HepG2 (cell line): ENCODE data around the gene ASAP2. TPM values are rescaled to one million over a fixed set of nuclear protein-coding genes. Genes with fewer than 3 reads are reported as not detected.

Experiments
- ARID2 ChIP-seq: sonication (generic); formaldehyde crosslinking; IDR thresholded peaks from 2 replicates; pipeline ENCODE4 v1.8.1; 2022; ENCODE audit warnings: mild to moderate bottlenecking, missing genetic modification reagents, borderline replicate concordance
- ATRX ChIP-seq: sonication (generic); formaldehyde crosslinking; IDR thresholded peaks from 2 replicates; pipeline ENCODE4 v1.4.0; 2020; ENCODE audit warnings: missing genetic modification reagents, borderline replicate concordance
- CENPT ChIP-seq: sonication (generic); formaldehyde crosslinking; IDR thresholded peaks from 2 replicates; pipeline ENCODE4 v1.8.0; 2022; ENCODE audit warnings: low read depth, mild to moderate bottlenecking, moderate library complexity, missing genetic modification reagents
- HBP1 ChIP-seq: IDR thresholded peaks from 2 replicates; pipeline ENCODE4 v1.6.1; 2016; ENCODE audit warnings: low read depth, control low read depth
- HNRNPUL1 ChIP-seq: fragments of 200-400 bp; formaldehyde crosslinking; IDR thresholded peaks from 2 replicates; pipeline ENCODE4 v1.6.1; 2017; ENCODE audit warnings: low read depth, mild to moderate bottlenecking, low read length, moderate library complexity
- HOXD1 ChIP-seq: sonication (generic); formaldehyde crosslinking; IDR thresholded peaks from 2 replicates; pipeline ENCODE4 v1.5.0; 2020; ENCODE audit warnings: missing genetic modification reagents
- NFATC3 ChIP-seq: sonication (generic); formaldehyde crosslinking; IDR thresholded peaks from 2 replicates; pipeline ENCODE4 v1.5.1; 2020; ENCODE audit warnings: mild to moderate bottlenecking, missing genetic modification reagents
- NFIC ChIP-seq: IDR thresholded peaks from 2 replicates; pipeline ENCODE4 v1.6.1; 2012; ENCODE audit warnings: mild to moderate bottlenecking, low read length, inconsistent platforms
- NPAS2 ChIP-seq: sonication (generic); formaldehyde crosslinking; IDR thresholded peaks from 2 replicates; pipeline ENCODE4 v1.8.0; 2022; ENCODE audit warnings: mild to moderate bottlenecking, missing genetic modification reagents, borderline replicate concordance
- POGZ ChIP-seq: sonication (generic); formaldehyde crosslinking; IDR thresholded peaks from 2 replicates; pipeline ENCODE4 v1.4.0; 2020; ENCODE audit warnings: mild to moderate bottlenecking, missing genetic modification reagents
- POLR2G ChIP-seq: fragments of 200-400 bp; formaldehyde crosslinking; IDR thresholded peaks from 2 replicates; pipeline ENCODE4 v1.6.1; 2018; ENCODE audit warnings: mild to moderate bottlenecking, low read depth, low read length, moderate library complexity
- SATB2 ChIP-seq: sonication (generic); formaldehyde crosslinking; IDR thresholded peaks from 2 replicates; pipeline ENCODE4 v1.5.0; 2020; ENCODE audit warnings: missing genetic modification reagents
- YEATS4 ChIP-seq: sonication (generic); formaldehyde crosslinking; IDR thresholded peaks from 2 replicates; pipeline ENCODE4 v1.4.0; 2020; ENCODE audit warnings: missing genetic modification reagents, borderline replicate concordance
- ZBTB4 ChIP-seq: sonication (generic); formaldehyde crosslinking; IDR thresholded peaks from 2 replicates; pipeline ENCODE4 v1.4.0; 2020; ENCODE audit warnings: missing genetic modification reagents, mild to moderate bottlenecking, borderline replicate concordance
- ZBTB43 ChIP-seq: sonication (generic); formaldehyde crosslinking; conservative IDR thresholded peaks from 2 replicates; pipeline ENCODE4 v1.4.0; 2020; ENCODE audit warnings: missing genetic modification reagents
- ZMYM3 ChIP-seq: sonication (generic); formaldehyde crosslinking; IDR thresholded peaks from 2 replicates; pipeline ENCODE4 v1.5.1; 2020; ENCODE audit warnings: mild to moderate bottlenecking, missing genetic modification reagents
- ZNF570 ChIP-seq: sonication (generic); formaldehyde crosslinking; IDR thresholded peaks from 2 replicates; pipeline ENCODE4 v1.4.0; 2020; ENCODE audit warnings: mild to moderate bottlenecking, missing genetic modification reagents, borderline replicate concordance
- ZNF720 ChIP-seq: sonication (generic); formaldehyde crosslinking; IDR thresholded peaks from 2 replicates; pipeline ENCODE4 v1.4.0; 2020; ENCODE audit warnings: missing genetic modification reagents
- ZNF740 ChIP-seq: sonication (generic); formaldehyde crosslinking; IDR thresholded peaks from 2 replicates; pipeline ENCODE4 v1.4.0; 2020; ENCODE audit warnings: missing genetic modification reagents
- ZSCAN21 ChIP-seq: sonication (generic); formaldehyde crosslinking; IDR thresholded peaks from 2 replicates; pipeline ENCODE4 v1.8.0; 2022; ENCODE audit warnings: mild to moderate bottlenecking, missing genetic modification reagents, moderate library complexity, borderline replicate concordance
- polyA plus RNA-seq, 8 experiments: library from polyadenylated mRNA; depleted of rRNA in 3 of 8; stranded (reverse) in 7 of 8; unstranded in 1 of 8; fragments of >200 nt; fragmentation: Illumina TruSeq in 4 of 8; extraction: Trizol in 4 of 8; gene quantifications; 2 replicates each; pipeline versions ENCODE4 v1.2.1 to v1.2.3, GENCODE V29; 2011 to 2016; ENCODE audit warnings: low read depth in 4 of 8, missing spikeins in 1 of 8, mixed read lengths in 1 of 8; ENCODE audit not compliant: insufficient read depth in 1 of 8
- total RNA-seq, 5 experiments: library from RNA; depleted of rRNA; stranded (reverse); fragments of >200 nt; fragmentation: Illumina TruSeq; extraction: Trizol; gene quantifications; 2 replicates each; pipeline ENCODE4 v1.2.3, GENCODE V29; 2016; ENCODE audit warnings: low read depth in 1 of 5

Gene ASAP2
- total and polyA plus RNA-seq, 2 of the 13 experiments (the other 11 are each of a cell fraction or from before 2014, with no cell fraction given): 7.3 to 22.3 TPM

GRCh38 chr2:9423100-9423921, 216.7 kb downstream of the ASAP2 start, which contains the start of the genes CPSF3 and ITGB1BP1 (continued):
- TF ChIP-seq ZBTB43 (CRISPR knock-in tag) (peak; percentile 45; the same call in 1 of the 2 replicates), SATB2 (CRISPR knock-in tag) (no peak; the same call in 1 of the 2 replicates), ZNF720 (CRISPR knock-in tag) (no peak), NPAS2 (CRISPR knock-in tag) (no peak), NFATC3 (peak; percentile 94), YEATS4 (CRISPR knock-in tag) (peak; percentile 95), HOXD1 (CRISPR knock-in tag) (peak; percentile 87), ATRX (CRISPR knock-in tag) (no peak), NFIC (no peak; the same call in 1 of the 2 replicates), ZNF740 (no peak), POGZ (CRISPR knock-in tag) (peak; percentile 80), ZSCAN21 (peak; percentile 88; the same call in 1 of the 2 replicates), ZBTB4 (CRISPR knock-in tag) (peak; percentile 68), ZNF570 (CRISPR knock-in tag) (no peak), HBP1 (CRISPR knock-in tag) (no peak), POLR2G (peak; percentile 90), HNRNPUL1 (peak; percentile 78; the same call in 1 of the 2 replicates), ZMYM3 (CRISPR knock-in tag) (peak; percentile 71), CENPT (CRISPR knock-in tag) (no peak; the same call in 1 of the 2 replicates), ARID2 (peak; percentile 11; the same call in 1 of the 2 replicates)
